ENCODE data around the gene DTWD2. TPM values are rescaled to one million over a fixed set of nuclear protein-coding genes. Genes with fewer than 3 reads are reported as not detected.
A peak's percentile ranks its signal among the peaks of the same experiment; 100 is the strongest.

DTWD2 gene, protein sequence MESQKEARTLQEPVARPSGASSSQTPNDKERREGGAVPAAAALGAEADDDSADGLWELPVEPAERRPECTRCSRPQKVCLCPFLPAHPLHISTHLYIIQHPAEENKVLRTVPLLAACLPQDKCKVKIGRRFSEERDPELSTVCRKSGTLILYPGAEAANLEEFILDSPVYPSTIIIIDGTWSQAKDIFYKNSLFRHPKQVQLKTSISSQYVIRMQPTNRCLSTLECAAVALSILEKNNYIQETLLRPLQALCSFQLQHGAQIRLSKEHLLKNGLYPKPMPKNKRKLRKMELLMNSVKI
- total RNA-seq (2022) (12.3 and 12.6 TPM in 2 replicates), Bru-seq, nascent RNA (percentile 72 among the genes with signal in this experiment), BruChase-seq, experiment 1, labeled RNA remaining after a 6-hour chase (percentile 59 among the genes with signal in this experiment), BruChase-seq, experiment 2, labeled RNA remaining after a 2-hour chase (percentile 57 among the genes with signal in this experiment)
- long read RNA-seq, transcript DTWD2-203 (6 exons, 2,307 nt), result major isoform, 7 of 11 reads
- long read RNA-seq, partial matches to known transcripts, result 0 of 11 reads
- long read RNA-seq, other reads (novel, unspliced or antisense), result 4 of 11 reads

GRCh38 chr5:118987988-118988865 is at the start of gene DTWD2:
DTWD2 (minus strand) TSS chr5:118988547; CDS start chr5:118988511, 36 bp downstream.
- CTCF ChIA-PET, result interaction anchor here (0.8 to 2.9 kb wide), 9 partner anchors 8 to 482 kb away, joined by 3 to 22 read pairs (median 6); partner anchors contain the start of genes DMXL1 and HSD17B4

GRCh38 chr5:119037496-119038215 is 49.3 kb upstream of the DTWD2 start:
- Mint-ChIP-seq H3K27me3 (ENCODE audit: unreplicated experiment) (no peaks in the 10 kb centered on the region), H3K36me3 (ENCODE audit: insufficient read depth, unreplicated experiment) (no peaks in the 10 kb centered on the region), H3K27ac (ENCODE audit: unreplicated experiment) (no peak overlapping the region), H3K9me3 (ENCODE audit: low read depth, unreplicated experiment) (peaks cover 2% of the 10 kb centered on the region), H3K4me1 (ENCODE audit: low read depth, unreplicated experiment) (no peaks in the 10 kb centered on the region), H3K4me3 (ENCODE audit: low read depth, unreplicated experiment) (no peak overlapping the region)
- DNase-seq, result peak; percentile 6
- CTCF ChIA-PET, result no interaction called here
- intact Hi-C loops (cut with micrococcal nuclease; ENCODE audit: unreplicated experiment), result no loop called here
- no peak for TF ChIP-seq CTCF (IDR thresholded peaks at IDR 0.05; ENCODE audit: unreplicated experiment)
- no TSS peak for BruUV-seq (replicated peaks)

More at GRCh38 chr5:118987988-118988865, at the start of gene DTWD2:
- Mint-ChIP-seq H3K36me3 (ENCODE audit: insufficient read depth, unreplicated experiment) (peaks cover 23% of the 10 kb centered on the region), H3K4me3 (ENCODE audit: low read depth, unreplicated experiment) (peak within 1 kb of the TSS; percentile 82), H3K27ac (ENCODE audit: unreplicated experiment) (peak within 1 kb of the TSS; percentile 91), H3K4me1 (ENCODE audit: low read depth, unreplicated experiment) (peaks cover 54% of the 10 kb centered on the region), H3K27me3 (ENCODE audit: unreplicated experiment) (no peaks in the 10 kb centered on the region), H3K9me3 (ENCODE audit: low read depth, unreplicated experiment) (no peaks in the 10 kb centered on the region)
- no TSS peak for BruUV-seq (replicated peaks)
- DNase-seq, result peak; percentile 99
- TF ChIP-seq CTCF (IDR thresholded peaks at IDR 0.05; ENCODE audit: unreplicated experiment), result peak; percentile 98
- intact Hi-C loops (cut with micrococcal nuclease; ENCODE audit: unreplicated experiment), result loop anchor here (1.0 to 2.0 kb wide), 3 partner anchors 424 to 757 kb away; no protein-coding TSS in a partner anchor

DNA sequence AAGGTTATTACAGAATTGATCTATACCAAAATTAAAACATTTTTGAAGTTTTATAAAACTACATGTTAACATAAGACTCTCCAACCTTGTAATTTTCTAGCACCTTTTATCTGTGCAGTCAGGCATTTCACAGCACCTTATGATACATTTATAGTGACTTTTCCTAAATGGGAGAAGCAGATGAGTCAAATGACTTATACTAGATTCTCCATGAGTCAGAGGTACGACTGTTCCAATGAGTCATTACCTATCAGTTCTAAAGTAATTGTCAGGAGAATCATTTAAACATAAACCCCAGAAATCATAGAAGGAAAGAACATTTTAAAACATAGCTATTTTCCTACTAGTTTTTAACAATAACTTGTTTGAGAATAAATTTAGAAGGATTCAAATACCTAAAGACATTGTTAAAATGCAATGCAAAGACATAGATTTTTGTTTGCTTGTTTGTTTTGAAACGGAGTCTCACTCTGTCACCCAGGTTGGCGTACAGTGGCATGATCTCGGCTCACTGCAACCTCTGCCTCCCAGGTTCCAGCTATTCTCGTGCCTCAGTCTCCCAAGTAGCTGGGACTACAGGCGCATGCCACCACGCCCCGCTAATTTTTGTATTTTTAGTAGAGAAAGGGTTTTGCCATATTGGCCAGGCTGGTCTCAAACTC is 47.9 kb upstream of the DTWD2 start:
- H3K4me3 Mint-ChIP-seq (ENCODE audit: low read depth, unreplicated experiment), result no peak overlapping the region
- H3K9me3 Mint-ChIP-seq (ENCODE audit: low read depth, unreplicated experiment), result peaks cover 2% of the 10 kb centered on the region
- no peaks in the 10 kb centered on the region for H3K27me3 Mint-ChIP-seq (ENCODE audit: unreplicated experiment)
- no peak for DNase-seq
- H3K27ac Mint-ChIP-seq (ENCODE audit: unreplicated experiment), result no peak overlapping the region
- TF ChIP-seq CTCF (IDR thresholded peaks at IDR 0.05; ENCODE audit: unreplicated experiment), result no peak
- intact Hi-C loops (cut with micrococcal nuclease; ENCODE audit: unreplicated experiment), result no loop called here
- H3K36me3 Mint-ChIP-seq (ENCODE audit: insufficient read depth, unreplicated experiment), result no peaks in the 10 kb centered on the region
- CTCF ChIA-PET, result no interaction called here
- BruUV-seq (replicated peaks), result no TSS peak
- H3K4me1 Mint-ChIP-seq (ENCODE audit: low read depth, unreplicated experiment), result no peaks in the 10 kb centered on the region
